ENCODE measurements around the gene ABHD17C.
A peak's percentile ranks its signal among the peaks of the same experiment; 100 is the strongest.

The ABHD17C gene

GRCh38 chr15:80764535-80764934, 69.4 kb downstream of the ABHD17C start:
- H4K91ac ChIP-seq (ENCODE audit: low read depth, low read length) = no peak overlapping the region
- H3K79me1 ChIP-seq (ENCODE audit: low read length) = no peaks in the 10 kb centered on the region
- H2BK5ac ChIP-seq (ENCODE audit: low read depth, low read length, poor library complexity) = no peak overlapping the region
- H2BK120ac ChIP-seq (ENCODE audit: insufficient read depth, low read length, poor library complexity) = no peak overlapping the region
- H3K9ac ChIP-seq (ENCODE audit: low read length) = no peak overlapping the region
- no peaks in the 10 kb centered on the region for H3K9me3 ChIP-seq (ENCODE audit: insufficient read depth, low read depth, low read length)
- H3K4me3 ChIP-seq (ENCODE audit: low read depth, low read length) = no peak overlapping the region
- H4K8ac ChIP-seq (ENCODE audit: low read depth, low read length) = no peak overlapping the region
- no peak overlapping the region for H2AFZ ChIP-seq (ENCODE audit: insufficient read depth, low read length, poor library complexity)
- no peak overlapping the region for H2BK12ac ChIP-seq (ENCODE audit: low read length)
- H3K36me3 ChIP-seq (ENCODE audit: control insufficient read depth in 1 of 2, insufficient read depth in 2 of 2, low read length in 2 of 2) = no peaks in the 10 kb centered on the region
- no peak overlapping the region for H3K27ac ChIP-seq (ENCODE audit: low read depth, low read length)
- no peak overlapping the region for H3K4me2 ChIP-seq (ENCODE audit: low read length)
- no peak overlapping the region for H4K12ac ChIP-seq (ENCODE audit: low read depth, low read length)
- no peak overlapping the region for H3K18ac ChIP-seq (ENCODE audit: low read length)
- H2AK5ac ChIP-seq (ENCODE audit: low read length) = no peak overlapping the region
- WGBS (ENCODE audit: extremely low coverage, insufficient coverage, insufficient read length) = no CpG with 5 or more reads among the region's 3 CpGs
- H3K23ac ChIP-seq (ENCODE audit: low read length) = no peak overlapping the region
- no peak overlapping the region for H3K4ac ChIP-seq (ENCODE audit: low read depth, low read length)
- no peaks in the 10 kb centered on the region for H3K4me1 ChIP-seq (ENCODE audit: control insufficient read depth in 1 of 2, insufficient read depth in 2 of 2, low read length in 2 of 2)
- no peaks in the 10 kb centered on the region for H3K79me2 ChIP-seq (ENCODE audit: control insufficient read depth, insufficient read depth, low read length, poor library complexity)
- H3K27me3 ChIP-seq (ENCODE audit: insufficient read depth, low read length) = no peaks in the 10 kb centered on the region
- no peak overlapping the region for H3K14ac ChIP-seq (ENCODE audit: low read length)
- no peak for DNase-seq

- H3K4ac ChIP-seq (ENCODE audit: low read depth, low read length) = no peak overlapping the region
- H3K18ac ChIP-seq (ENCODE audit: low read length) = no peak overlapping the region
- no peaks in the 10 kb centered on the region for H3K79me1 ChIP-seq (ENCODE audit: low read length)
- no peak overlapping the region for H2BK120ac ChIP-seq (ENCODE audit: insufficient read depth, low read length, poor library complexity)
- H3K9me3 ChIP-seq (ENCODE audit: insufficient read depth, low read depth, low read length) = no peaks in the 10 kb centered on the region
- no peak overlapping the region for H4K12ac ChIP-seq (ENCODE audit: low read depth, low read length)
- no peak overlapping the region for H2AK5ac ChIP-seq (ENCODE audit: low read length)
- H3K14ac ChIP-seq (ENCODE audit: low read length) = no peak overlapping the region
- H3K9ac ChIP-seq (ENCODE audit: low read length) = no peak overlapping the region
- H3K23ac ChIP-seq (ENCODE audit: low read length) = peak overlapping the region; percentile 79
- no peak overlapping the region for H2AFZ ChIP-seq (ENCODE audit: insufficient read depth, low read length, poor library complexity)
- H3K4me1 ChIP-seq (ENCODE audit: control insufficient read depth in 1 of 2, insufficient read depth in 2 of 2, low read length in 2 of 2) = no peaks in the 10 kb centered on the region
- WGBS (ENCODE audit: extremely low coverage, insufficient coverage, insufficient read length) = no CpG with 5 or more reads among the region's 3 CpGs
- H2BK5ac ChIP-seq (ENCODE audit: low read depth, low read length, poor library complexity) = no peak overlapping the region
- no peak overlapping the region for H3K4me3 ChIP-seq (ENCODE audit: low read depth, low read length)
- no peak overlapping the region for H2BK12ac ChIP-seq (ENCODE audit: low read length)
- no peak for DNase-seq
- H3K27me3 ChIP-seq (ENCODE audit: insufficient read depth, low read length) = no peaks in the 10 kb centered on the region
- no peak overlapping the region for H3K4me2 ChIP-seq (ENCODE audit: low read length)
- H4K91ac ChIP-seq (ENCODE audit: low read depth, low read length) = no peak overlapping the region
- no peaks in the 10 kb centered on the region for H3K36me3 ChIP-seq (ENCODE audit: control insufficient read depth in 1 of 2, insufficient read depth in 2 of 2, low read length in 2 of 2)
- no peak overlapping the region for H4K8ac ChIP-seq (ENCODE audit: low read depth, low read length)
- no peaks in the 10 kb centered on the region for H3K79me2 ChIP-seq (ENCODE audit: control insufficient read depth, insufficient read depth, low read length, poor library complexity)
- no peak overlapping the region for H3K27ac ChIP-seq (ENCODE audit: low read depth, low read length)
Measured at GRCh38 chr15:80766275-80766674, 71.2 kb downstream of the ABHD17C start.

- no peak overlapping the region for H2AK5ac ChIP-seq (ENCODE audit: low read length)
- H3K4me2 ChIP-seq (ENCODE audit: low read length) = no peak overlapping the region
- no peak overlapping the region for H3K4me3 ChIP-seq (ENCODE audit: low read depth, low read length)
- no peak overlapping the region for H2BK12ac ChIP-seq (ENCODE audit: low read length)
- no peak for DNase-seq
- no peak overlapping the region for H2AFZ ChIP-seq (ENCODE audit: insufficient read depth, low read length, poor library complexity)
- no peaks in the 10 kb centered on the region for H3K79me1 ChIP-seq (ENCODE audit: low read length)
- no peak overlapping the region for H4K8ac ChIP-seq (ENCODE audit: low read depth, low read length)
- no peak overlapping the region for H4K91ac ChIP-seq (ENCODE audit: low read depth, low read length)
- H2BK5ac ChIP-seq (ENCODE audit: low read depth, low read length, poor library complexity) = no peak overlapping the region
- H3K18ac ChIP-seq (ENCODE audit: low read length) = no peak overlapping the region
- no peaks in the 10 kb centered on the region for H3K36me3 ChIP-seq (ENCODE audit: control insufficient read depth in 1 of 2, insufficient read depth in 2 of 2, low read length in 2 of 2)
- no peak overlapping the region for H2BK120ac ChIP-seq (ENCODE audit: insufficient read depth, low read length, poor library complexity)
- no peaks in the 10 kb centered on the region for H3K4me1 ChIP-seq (ENCODE audit: control insufficient read depth in 1 of 2, insufficient read depth in 2 of 2, low read length in 2 of 2)
- H3K27me3 ChIP-seq (ENCODE audit: insufficient read depth, low read length) = no peaks in the 10 kb centered on the region
- no CpG with 5 or more reads among the region's 1 CpG for WGBS (ENCODE audit: extremely low coverage, insufficient coverage, insufficient read length)
- no peak overlapping the region for H3K23ac ChIP-seq (ENCODE audit: low read length)
- no peaks in the 10 kb centered on the region for H3K79me2 ChIP-seq (ENCODE audit: control insufficient read depth, insufficient read depth, low read length, poor library complexity)
- H3K14ac ChIP-seq (ENCODE audit: low read length) = no peak overlapping the region
- H3K9me3 ChIP-seq (ENCODE audit: insufficient read depth, low read depth, low read length) = no peaks in the 10 kb centered on the region
- H4K12ac ChIP-seq (ENCODE audit: low read depth, low read length) = no peak overlapping the region
- no peak overlapping the region for H3K27ac ChIP-seq (ENCODE audit: low read depth, low read length)
- H3K4ac ChIP-seq (ENCODE audit: low read depth, low read length) = no peak overlapping the region
- no peak overlapping the region for H3K9ac ChIP-seq (ENCODE audit: low read length)
Measured at GRCh38 chr15:80768158-80768557, 73.0 kb downstream of the ABHD17C start.

GRCh38 chr15:80769153-80769828, 74.2 kb downstream of the ABHD17C start:
- H2BK120ac ChIP-seq (ENCODE audit: insufficient read depth, low read length, poor library complexity) = no peak overlapping the region
- H3K18ac ChIP-seq (ENCODE audit: low read length) = no peak overlapping the region
- no peak overlapping the region for H4K91ac ChIP-seq (ENCODE audit: low read depth, low read length)
- H3K4me3 ChIP-seq (ENCODE audit: low read depth, low read length) = no peak overlapping the region
- no peaks in the 10 kb centered on the region for H3K27me3 ChIP-seq (ENCODE audit: insufficient read depth, low read length)
- H3K79me1 ChIP-seq (ENCODE audit: low read length) = no peaks in the 10 kb centered on the region
- WGBS (ENCODE audit: extremely low coverage, insufficient coverage, insufficient read length) = no CpG with 5 or more reads among the region's 7 CpGs
- no peak overlapping the region for H3K9ac ChIP-seq (ENCODE audit: low read length)
- no peak overlapping the region for H2BK12ac ChIP-seq (ENCODE audit: low read length)
- no peak overlapping the region for H2BK5ac ChIP-seq (ENCODE audit: low read depth, low read length, poor library complexity)
- no peaks in the 10 kb centered on the region for H3K4me1 ChIP-seq (ENCODE audit: control insufficient read depth in 1 of 2, insufficient read depth in 2 of 2, low read length in 2 of 2)
- H3K9me3 ChIP-seq (ENCODE audit: insufficient read depth, low read depth, low read length) = no peaks in the 10 kb centered on the region
- H2AK5ac ChIP-seq (ENCODE audit: low read length) = no peak overlapping the region
- no peak overlapping the region for H3K4me2 ChIP-seq (ENCODE audit: low read length)
- H3K23ac ChIP-seq (ENCODE audit: low read length) = no peak overlapping the region
- H3K14ac ChIP-seq (ENCODE audit: low read length) = no peak overlapping the region
- H3K4ac ChIP-seq (ENCODE audit: low read depth, low read length) = no peak overlapping the region
- H2AFZ ChIP-seq (ENCODE audit: insufficient read depth, low read length, poor library complexity) = no peak overlapping the region
- peak; percentile 35 to 61 for DNase-seq
- H3K36me3 ChIP-seq (ENCODE audit: control insufficient read depth in 1 of 2, insufficient read depth in 2 of 2, low read length in 2 of 2) = no peaks in the 10 kb centered on the region
- no peak overlapping the region for H4K12ac ChIP-seq (ENCODE audit: low read depth, low read length)
- H4K8ac ChIP-seq (ENCODE audit: low read depth, low read length) = no peak overlapping the region
- no peak overlapping the region for H3K27ac ChIP-seq (ENCODE audit: low read depth, low read length)
- H3K79me2 ChIP-seq (ENCODE audit: control insufficient read depth, insufficient read depth, low read length, poor library complexity) = no peaks in the 10 kb centered on the region
